NCI-H1105 (cell line): ENCODE results near the gene TSPEAR.
A peak's percentile ranks its signal among the peaks of the same experiment; 100 is the strongest.

Source experiments
- DNase-seq: peaks from one replicate; lab custom pipeline; 2025; lab: John Stamatoyannopoulos, UW

Gene TSPEAR

GRCh38 chr21:44515359-44516165, 195.8 kb downstream of the TSPEAR start:
- no peak for DNase-seq

- no peak for DNase-seq
These were observed 196.5 kb downstream of the TSPEAR start for GRCh38 chr21:44514746-44515358.

GRCh38 chr21:44514218-44514520, 197.2 kb downstream of the TSPEAR start:
- DNase-seq = no peak

GRCh38 chr21:44513389-44514217, 197.8 kb downstream of the TSPEAR start:
- peak; percentile 90 for DNase-seq

GRCh38 chr21:44512496-44513388, 198.6 kb downstream of the TSPEAR start:
- no peak for DNase-seq

GRCh38 chr21:44511938-44512275, 199.5 kb downstream of the TSPEAR start:
- no peak for DNase-seq

- DNase-seq = no peak
These were observed 200.0 kb downstream of the TSPEAR start for GRCh38 chr21:44511219-44511937.

GRCh38 chr21:44510508-44511218, 200.7 kb downstream of the TSPEAR start:
- peak; percentile 33 for DNase-seq

- DNase-seq = no peak
These were observed 201.3 kb downstream of the TSPEAR start for GRCh38 chr21:44510109-44510507.

- peak; percentile 13 for DNase-seq
These were observed 201.8 kb downstream of the TSPEAR start for GRCh38 chr21:44509539-44509938.

GRCh38 chr21:44508711-44509445, 202.5 kb downstream of the TSPEAR start:
- DNase-seq = no peak

- no peak for DNase-seq
These were observed 203.0 kb downstream of the TSPEAR start for GRCh38 chr21:44508426-44508710.

- DNase-seq = no peak
These were observed 203.5 kb downstream of the TSPEAR start for GRCh38 chr21:44507673-44508425.

GRCh38 chr21:44506279-44507255, 204.8 kb downstream of the TSPEAR start:
- no peak for DNase-seq

- DNase-seq = no peak
These were observed 205.6 kb downstream of the TSPEAR start for GRCh38 chr21:44505673-44506278.

- no peak for DNase-seq
These were observed 207.4 kb downstream of the TSPEAR start for GRCh38 chr21:44503901-44504399.
